IPS-11a (cell line): ENCODE data around the gene FOXR1.

Experiments used
- H3K4me3 ChIP-seq: one replicate; pipeline ENCODE4 v1.5.1; 2013; ENCODE audit warnings: low read depth, low read length, control low read depth

FOXR1 gene

DNA sequence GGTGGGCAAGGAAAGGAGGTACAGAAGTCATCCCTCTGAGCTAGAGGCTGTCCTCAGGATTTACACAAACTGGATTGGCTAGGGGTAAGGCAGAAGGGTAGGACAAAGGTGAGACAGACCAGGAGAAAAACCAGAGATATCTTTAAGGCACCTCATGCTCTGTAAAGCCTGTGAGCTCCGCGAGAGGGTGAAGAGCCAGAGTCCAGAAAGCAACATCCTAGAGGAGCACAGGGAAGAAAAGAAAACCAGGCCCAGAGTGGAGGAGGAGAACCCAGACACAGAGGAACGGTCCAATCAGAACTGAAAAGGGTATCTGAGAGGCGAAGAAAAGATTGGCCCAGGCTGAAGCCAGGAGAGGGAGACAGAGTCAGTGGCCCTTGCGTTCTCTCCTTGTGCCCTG is 54.0 kb downstream of the FOXR1 start:
- H3K4me3 ChIP-seq, result no peak overlapping the region

- H3K4me3 ChIP-seq, result no peak overlapping the region
These were observed 54.6 kb downstream of the FOXR1 start for GRCh38 chr11:119025978-119026766.

GRCh38 chr11:119026970-119027369 is 55.4 kb downstream of the FOXR1 start:
- no peak overlapping the region for H3K4me3 ChIP-seq

DNA sequence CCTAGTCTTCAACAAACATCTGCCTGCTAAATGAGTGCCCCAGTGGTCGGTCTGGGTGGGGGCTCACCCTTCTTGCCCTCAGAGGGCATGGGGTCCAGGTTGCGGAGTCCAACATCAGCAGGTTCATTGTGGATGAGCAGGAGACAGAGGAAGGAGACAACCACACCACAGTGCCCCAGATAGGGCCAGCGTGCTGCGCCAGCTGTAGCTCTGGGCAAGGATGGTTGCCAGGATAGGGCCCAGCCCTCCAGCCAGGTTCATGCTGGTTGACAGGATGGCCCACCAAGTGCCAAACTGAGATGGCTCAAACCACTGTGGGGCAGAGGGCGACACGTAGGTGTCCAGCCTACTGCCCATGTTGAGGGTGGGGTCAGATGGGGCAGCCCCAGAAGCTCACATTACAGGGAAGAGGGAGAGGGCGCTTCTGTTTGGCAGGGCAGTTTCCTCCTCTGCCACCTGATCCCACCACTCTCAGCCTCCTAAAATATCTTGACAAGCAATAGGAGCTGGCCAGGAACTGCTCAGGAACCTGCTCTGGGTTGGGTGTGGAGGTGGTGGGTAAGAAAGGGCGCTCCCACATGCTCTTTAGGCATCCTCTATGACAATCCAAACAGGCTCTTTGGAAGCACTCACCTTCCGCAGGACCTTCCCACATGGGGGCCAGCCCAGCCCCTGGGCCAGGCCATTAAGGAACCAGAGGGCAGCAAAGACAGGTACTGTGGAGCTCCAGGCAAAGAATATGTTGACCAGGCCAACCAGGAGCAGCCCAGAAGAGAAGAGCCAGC is 56.2 kb downstream of the FOXR1 start:
- no peak overlapping the region for H3K4me3 ChIP-seq

DNA sequence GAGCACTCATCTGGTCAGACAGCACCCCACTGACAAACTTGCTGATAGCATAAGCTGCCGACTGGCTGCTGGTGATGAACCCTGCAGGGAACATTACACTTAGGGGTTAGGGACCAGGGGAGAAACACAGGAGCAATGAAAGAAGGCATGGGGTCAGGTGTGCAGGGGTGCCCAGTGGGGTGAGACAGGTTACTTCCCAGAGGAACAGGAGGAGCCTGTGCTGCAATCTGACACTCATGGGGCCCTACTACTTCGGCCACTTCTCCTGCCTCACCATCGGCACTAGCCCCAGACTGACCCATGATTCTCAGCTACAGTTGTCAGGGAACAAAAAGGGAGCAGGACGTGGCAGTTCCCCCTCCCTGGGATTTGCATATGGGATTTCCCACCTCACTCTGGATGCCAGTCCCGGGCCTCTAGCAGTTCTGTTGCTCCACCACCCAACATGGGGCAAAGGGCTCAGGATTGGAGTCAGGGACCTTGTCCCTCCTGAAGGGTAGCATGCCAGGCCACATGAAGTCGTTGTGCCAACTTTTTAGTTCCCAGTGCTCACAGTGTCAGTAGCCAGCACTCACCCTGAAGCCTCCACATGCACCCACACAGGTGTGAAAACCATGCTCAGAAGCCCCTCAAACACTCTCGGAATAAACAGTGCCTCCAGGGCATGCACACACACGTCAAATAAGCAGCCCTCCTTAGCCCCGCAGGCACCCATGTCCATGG is 56.9 kb downstream of the FOXR1 start:
- H3K4me3 ChIP-seq, result no peak overlapping the region

GRCh38 chr11:119029069-119029339 is 57.4 kb downstream of the FOXR1 start:
- H3K4me3 ChIP-seq, result no peak overlapping the region

- H3K4me3 ChIP-seq, result peak overlapping the region; percentile 91
These were observed 57.9 kb downstream of the FOXR1 start for GRCh38 chr11:119029340-119030028.

DNA sequence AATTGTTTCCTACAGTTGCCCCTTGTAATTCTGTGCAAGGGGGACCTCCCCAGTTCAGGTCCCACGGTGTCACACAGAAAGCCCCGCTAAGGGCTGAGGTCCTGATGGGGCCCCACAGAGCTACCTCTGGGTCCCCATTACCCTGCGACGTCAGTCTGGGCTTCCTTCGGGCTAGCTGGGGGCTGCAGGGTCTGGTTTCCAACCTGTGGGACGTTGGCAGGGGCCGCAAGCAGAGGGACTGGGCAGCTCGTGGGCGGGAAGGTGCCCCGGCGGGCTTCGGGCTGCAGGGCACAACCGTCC is 58.4 kb downstream of the FOXR1 start:
- peak overlapping the region; percentile 91 for H3K4me3 ChIP-seq

- H3K4me3 ChIP-seq, result peak within 1 kb of the TSS; percentile 91
These were observed 58.9 kb downstream of the FOXR1 start, which contains the start of gene SLC37A4 for GRCh38 chr11:119030329-119031047. Gene SLC37A4, minus strand, starts transcription at chr11:119030877.
